Loucy (cell line): Measurements from ENCODE around the gene RPS5.
"Not testable (repeated sequence)": the region's sequence is repeated elsewhere in the genome, so short reads cannot be mapped to it uniquely, and the experiment has no call there.

ENCODE experiments used
- EZH2phosphoT487 ChIP-seq: fragments of 200-600 bp; IDR thresholded peaks from 2 replicates; pipeline ENCODE4 v1.6.1; 2018; ENCODE audit warnings: antibody characterized with exemption, mild to moderate bottlenecking, moderate library complexity, borderline replicate concordance
- TF ChIP-seq, protein P1 (sequence below): fragments of 200-600 bp; sonication (generic); conservative IDR thresholded peaks from 2 replicates; pipeline ENCODE4 v1.5.1; 2014; ENCODE audit warnings: mild to moderate bottlenecking, antibody characterized with exemption, low read length

DNA sequence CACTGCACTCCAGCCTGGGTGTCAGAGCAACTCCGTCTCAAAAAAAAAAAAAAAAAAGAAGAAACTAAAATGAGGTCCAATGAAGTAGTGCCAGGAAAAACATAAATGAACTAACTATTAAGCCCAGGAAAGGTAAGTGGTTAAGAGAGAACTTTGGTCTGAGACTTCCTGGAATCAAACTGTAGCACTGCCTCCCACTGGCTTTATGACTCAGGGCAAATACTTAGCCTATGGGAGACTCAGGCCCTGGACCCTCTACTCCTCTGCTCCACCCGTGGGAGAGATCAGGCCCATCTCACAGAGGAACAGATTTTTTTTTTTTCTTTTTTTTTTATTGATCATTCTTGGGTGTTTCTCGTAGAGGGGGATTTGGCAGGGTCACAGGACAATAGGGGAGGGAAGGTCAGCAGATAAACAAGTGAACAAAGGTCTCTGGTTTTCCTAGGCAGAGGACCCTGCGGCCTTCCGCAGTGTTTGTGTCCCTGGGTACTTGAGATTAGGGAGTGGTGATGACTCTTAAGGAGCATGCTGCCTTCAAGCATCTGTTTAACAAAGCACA is 16.9 kb downstream of the RPS5 start:
- TF ChIP-seq, protein P1, sequence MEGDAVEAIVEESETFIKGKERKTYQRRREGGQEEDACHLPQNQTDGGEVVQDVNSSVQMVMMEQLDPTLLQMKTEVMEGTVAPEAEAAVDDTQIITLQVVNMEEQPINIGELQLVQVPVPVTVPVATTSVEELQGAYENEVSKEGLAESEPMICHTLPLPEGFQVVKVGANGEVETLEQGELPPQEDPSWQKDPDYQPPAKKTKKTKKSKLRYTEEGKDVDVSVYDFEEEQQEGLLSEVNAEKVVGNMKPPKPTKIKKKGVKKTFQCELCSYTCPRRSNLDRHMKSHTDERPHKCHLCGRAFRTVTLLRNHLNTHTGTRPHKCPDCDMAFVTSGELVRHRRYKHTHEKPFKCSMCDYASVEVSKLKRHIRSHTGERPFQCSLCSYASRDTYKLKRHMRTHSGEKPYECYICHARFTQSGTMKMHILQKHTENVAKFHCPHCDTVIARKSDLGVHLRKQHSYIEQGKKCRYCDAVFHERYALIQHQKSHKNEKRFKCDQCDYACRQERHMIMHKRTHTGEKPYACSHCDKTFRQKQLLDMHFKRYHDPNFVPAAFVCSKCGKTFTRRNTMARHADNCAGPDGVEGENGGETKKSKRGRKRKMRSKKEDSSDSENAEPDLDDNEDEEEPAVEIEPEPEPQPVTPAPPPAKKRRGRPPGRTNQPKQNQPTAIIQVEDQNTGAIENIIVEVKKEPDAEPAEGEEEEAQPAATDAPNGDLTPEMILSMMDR, result peak; percentile 18; the same call in 1 of the 2 replicates
- TF ChIP-seq EZH2phosphoT487, result not testable (repeated sequence)
